ENCODE data around the gene MESP2. TPM values are rescaled to one million over a fixed set of nuclear protein-coding genes. Genes with fewer than 3 reads are reported as not detected.

Gene MESP2
- total and polyA plus RNA-seq, 2 of the 8 experiments (the other 6 are each of a cell fraction or from before 2014, with no cell fraction given) = 0.35 to 0.80 TPM

- H3K36me3 ChIP-seq (ENCODE audit: control insufficient read depth in 2 of 4, insufficient read depth in 4 of 4, low read length in 3 of 4) = no peaks in the 10 kb centered on the region
- POLR2A ChIA-PET (ENCODE audit: partially characterized antibody) = no interaction called here
These were observed 1.6 kb upstream of the MESP2 start for GRCh38 chr15:89774492-89774891.

More at GRCh38 chr15:89774492-89774891, 1.6 kb upstream of the MESP2 start:
- no peak overlapping the region for H2AFZ ChIP-seq (ENCODE audit: low read length)
- no peak for TF ChIP-seq RXRA (IDR thresholded peaks at IDR 0.05; ENCODE audit: insufficient read depth, low read depth, low read length)
- H4K8ac ChIP-seq (ENCODE audit: extremely low read depth, insufficient read depth, low read length) = no peak overlapping the region
- H3K18ac ChIP-seq (ENCODE audit: extremely low read depth, low read length) = no peak overlapping the region
- H3K4me1 ChIP-seq (replicated peaks in 1 of 4; ENCODE audit: control insufficient read depth in 3 of 4, insufficient read depth in 4 of 4, low read length in 3 of 4) = peaks cover 0 to 4% (median 1%) of the 10 kb centered on the region in 4 experiments; a peak in 2 of 7 replicates
- H4K5ac ChIP-seq (ENCODE audit: insufficient read length, low read depth, low read length) = no peak overlapping the region
- H3K9me3 ChIP-seq (ENCODE audit: insufficient read depth in 2 of 2, low read depth in 1 of 2, low read length in 1 of 2) = no peaks in the 10 kb centered on the region
- H3K4me2 ChIP-seq (ENCODE audit: insufficient read depth in 1 of 2, low read depth in 2 of 2, low read length in 2 of 2) = no peak overlapping the region
- WGBS, 2 experiments (ENCODE audit: extremely low coverage in 1 of 2, insufficient coverage in 1 of 2, insufficient read length in 1 of 2, insufficient replicate concordance in 2 of 2, low coverage in 1 of 2, low lambda C conversion rate in 2 of 2, missing lambda C conversion rate in 1 of 2) = 89% methylated on average over 5 of the region's 5 CpGs; no CpG with 5 or more reads in 1 of the 2 experiments
- H3K9ac ChIP-seq (replicated peaks in 1 of 4; ENCODE audit: extremely low read depth in 1 of 4, low read depth in 3 of 4, low read length in 3 of 4) = no peak overlapping the region
- H2BK20ac ChIP-seq (ENCODE audit: low read length) = no peak overlapping the region
- H2AK5ac ChIP-seq (ENCODE audit: low read depth, low read length) = no peak overlapping the region
- H3K27ac ChIP-seq (ENCODE audit: low read depth, low read length) = no peak overlapping the region
- DNase-seq (ENCODE audit: low read depth in 1 of 2, low spot score in 2 of 2) = no peak
- H3K79me1 ChIP-seq (ENCODE audit: low read depth, low read length) = no peaks in the 10 kb centered on the region
- no peaks in the 10 kb centered on the region for H3K79me2 ChIP-seq (ENCODE audit: control insufficient read depth in 1 of 2, insufficient read depth in 2 of 2, low read length in 2 of 2)
- FAIRE-seq = no peak
- H2BK120ac ChIP-seq (replicated peaks; ENCODE audit: low read depth, low read length) = no peak overlapping the region
- H4K20me1 ChIP-seq (replicated peaks in 1 of 2; ENCODE audit: control insufficient read depth in 1 of 2, insufficient read depth in 2 of 2, low read length in 2 of 2) = no peaks in the 10 kb centered on the region
- H3K27me3 ChIP-seq (replicated peaks in 1 of 4; ENCODE audit: control insufficient read depth in 3 of 4, extremely low read depth in 1 of 4, insufficient read depth in 3 of 4, low read length in 3 of 4) = peaks cover 13 to 31% (median 27%) of the 10 kb centered on the region in 4 experiments
- CTCF ChIA-PET (ENCODE audit: partially characterized antibody) = interaction anchor here (0.8 to 6.5 kb wide), 11 partner anchors 9 to 313 kb away, joined by 3 to 90 read pairs (median 5); no protein-coding TSS in a partner anchor
- H2BK15ac ChIP-seq (ENCODE audit: low read length) = no peak overlapping the region
- no peak overlapping the region for H2BK5ac ChIP-seq (ENCODE audit: low read depth, low read length)
- no peak overlapping the region for H3K4ac ChIP-seq (replicated peaks; ENCODE audit: insufficient read length, low read depth, low read length)
- H3K4me3 ChIP-seq (ENCODE audit: extremely low read depth in 1 of 4, insufficient read depth in 2 of 4, low read depth in 3 of 4, low read length in 4 of 4) = no peak overlapping the region
- no peaks in the 10 kb centered on the region; the same call in 1 of the 2 replicates for H3K23me2 ChIP-seq (ENCODE audit: low read depth, low read length)
- no peak overlapping the region for H4K91ac ChIP-seq (replicated peaks; ENCODE audit: insufficient read length, low read length)
- H3K56ac ChIP-seq (replicated peaks; ENCODE audit: insufficient read length, low read depth, low read length) = no peak overlapping the region
- no peak overlapping the region for H3K23ac ChIP-seq (ENCODE audit: insufficient read length)
- no peak overlapping the region for H2BK12ac ChIP-seq (ENCODE audit: low read depth, low read length)
- no peak overlapping the region for H3K14ac ChIP-seq (ENCODE audit: insufficient read length)
